Astrocyte (in vitro differentiated cells and primary cell): ENCODE results near the gene ANKRD53. TPM values are rescaled to one million over a fixed set of nuclear protein-coding genes. Genes with fewer than 3 reads are reported as not detected.

Source experiments
- DNase-seq: peaks from one replicate; pipeline ENCODE4 v3.0.0-alpha.2; 2010; ENCODE audit warnings: low read depth
- FAIRE-seq: peaks from 2 replicates; lab custom pipeline; 2011; peaks lifted over from hg19 to GRCh38; lab: Jason Lieb, UNC
- H2AFZ ChIP-seq: 2 replicates; pipeline ENCODE4 v1.6.0; 2012; ENCODE audit warnings: low read depth, low read length, inconsistent platforms
- H3K27ac ChIP-seq: 2 replicates; pipeline ENCODE4 v1.5.1; 2011; ENCODE audit warnings: low read depth, low read length, inconsistent platforms
- H3K27me3 ChIP-seq: 2 replicates; pipeline ENCODE4 v1.6.0; 2011; ENCODE audit warnings: low read length, inconsistent platforms; ENCODE audit not compliant: insufficient read depth
- H3K36me3 ChIP-seq: 2 replicates; pipeline ENCODE4 v1.5.1; 2011; ENCODE audit warnings: low read length, inconsistent platforms; ENCODE audit not compliant: insufficient read depth
- H3K4me1 ChIP-seq: 2 replicates; pipeline ENCODE4 v1.5.1; 2011; ENCODE audit warnings: low read length, inconsistent platforms; ENCODE audit not compliant: insufficient read depth
- H3K4me2 ChIP-seq: 2 replicates; pipeline ENCODE4 v1.6.0; 2012; ENCODE audit warnings: low read length, inconsistent platforms
- H3K4me3 ChIP-seq: 2 replicates; pipeline ENCODE4 v1.5.1; 2011; ENCODE audit warnings: low read depth, mild to moderate bottlenecking, low read length, inconsistent platforms; ENCODE audit not compliant: insufficient read depth
- H3K79me2 ChIP-seq: 2 replicates; pipeline ENCODE4 v1.6.0; 2012; ENCODE audit warnings: mild to moderate bottlenecking, low read length, inconsistent platforms; ENCODE audit not compliant: insufficient read depth
- H3K9ac ChIP-seq: 2 replicates; pipeline ENCODE4 v1.6.0; 2012; ENCODE audit warnings: mild to moderate bottlenecking, low read length, inconsistent platforms
- H3K9me3 ChIP-seq: 2 replicates; pipeline ENCODE4 v1.5.1; 2012; ENCODE audit warnings: low read depth, mild to moderate bottlenecking, low read length, inconsistent platforms; ENCODE audit not compliant: insufficient read depth
- H4K20me1 ChIP-seq: 2 replicates; pipeline ENCODE4 v1.6.0; 2012; ENCODE audit warnings: low read length, inconsistent platforms; ENCODE audit not compliant: insufficient read depth
- H3K27ac Mint-ChIP-seq: one replicate; pipeline ENCODE4 v1.8.0; 2021; ENCODE audit warnings: mild to moderate bottlenecking, mixed read lengths; ENCODE audit not compliant: unreplicated experiment
- H3K27me3 Mint-ChIP-seq: one replicate; pipeline ENCODE4 v1.8.0; 2021; ENCODE audit warnings: low read depth, mixed read lengths; ENCODE audit not compliant: unreplicated experiment
- H3K36me3 Mint-ChIP-seq: one replicate; pipeline ENCODE4 v1.8.0; 2021; ENCODE audit warnings: low read depth, mixed read lengths; ENCODE audit not compliant: unreplicated experiment
- H3K4me1 Mint-ChIP-seq: one replicate; pipeline ENCODE4 v1.8.0; 2021; ENCODE audit warnings: low read depth, mixed read lengths; ENCODE audit not compliant: unreplicated experiment
- H3K4me3 Mint-ChIP-seq: one replicate; pipeline ENCODE4 v1.8.0; 2021; ENCODE audit warnings: mild to moderate bottlenecking, moderate library complexity, mixed read lengths; ENCODE audit not compliant: unreplicated experiment
- H3K9me3 Mint-ChIP-seq: one replicate; pipeline ENCODE4 v1.8.0; 2021; ENCODE audit warnings: mild to moderate bottlenecking, mixed read lengths; ENCODE audit not compliant: unreplicated experiment
- CTCF ChIP-seq: IDR thresholded peaks from 2 replicates; pipeline ENCODE4 v1.5.1; 2011; ENCODE audit warnings: low read depth, mild to moderate bottlenecking, inconsistent platforms, low read length, moderate library complexity; ENCODE audit not compliant: insufficient read depth
- EZH2 ChIP-seq: IDR thresholded peaks from 2 replicates; pipeline ENCODE4 v1.6.1; 2012; ENCODE audit warnings: mild to moderate bottlenecking, low read length, inconsistent platforms; ENCODE audit not compliant: insufficient read depth
- total RNA-seq: library from RNA; stranded (reverse); gene quantifications from 2 replicates; pipeline ENCODE4 v1.2.1, GENCODE V29; 2021

ANKRD53 gene
- total RNA-seq, 1 donor from 2014 or later = 1.1 TPM

GRCh38 chr2:70984576-70985282, 6.3 kb downstream of the ANKRD53 start:
- Histone ChIP-seq H3K79me2 (no peaks in the 10 kb centered on the region), H3K4me3 (no peak overlapping the region), H3K4me2 (no peak overlapping the region), H2AFZ (no peak overlapping the region), H3K27me3 (no peaks in the 10 kb centered on the region), H4K20me1 (peaks cover 33% of the 10 kb centered on the region), H3K36me3 (peaks cover 7% of the 10 kb centered on the region), H3K27ac (no peak overlapping the region), H3K9me3 (no peaks in the 10 kb centered on the region), H3K9ac (no peak overlapping the region), H3K4me1 (no peaks in the 10 kb centered on the region)
- no peaks in the 10 kb centered on the region for H3K4me1 Mint-ChIP-seq
- H3K36me3 Mint-ChIP-seq = peaks cover 24% of the 10 kb centered on the region
- peaks cover 5% of the 10 kb centered on the region for H3K27me3 Mint-ChIP-seq
- FAIRE-seq (no peak), DNase-seq (no peak)
- TF ChIP-seq EZH2 (no peak), CTCF (peak; percentile 53)
- no peak overlapping the region for H3K4me3 Mint-ChIP-seq
- no peaks in the 10 kb centered on the region for H3K9me3 Mint-ChIP-seq
- H3K27ac Mint-ChIP-seq = peak overlapping the region; percentile 29

GRCh38 chr2:70985283-70985688, 6.9 kb downstream of the ANKRD53 start:
- H3K4me2 ChIP-seq = no peak overlapping the region
- peaks cover 7% of the 10 kb centered on the region for H3K36me3 ChIP-seq
- Mint-ChIP-seq H3K9me3 (no peaks in the 10 kb centered on the region), H3K27me3 (peaks cover 5% of the 10 kb centered on the region), H3K27ac (no peak overlapping the region), H3K4me1 (no peaks in the 10 kb centered on the region), H3K4me3 (no peak overlapping the region), H3K36me3 (peaks cover 24% of the 10 kb centered on the region)
- no peaks in the 10 kb centered on the region for H3K79me2 ChIP-seq
- no peaks in the 10 kb centered on the region for H3K27me3 ChIP-seq
- no peak overlapping the region for H3K9ac ChIP-seq
- no peak overlapping the region for H3K4me3 ChIP-seq
- DNase-seq = no peak
- no peak overlapping the region for H3K27ac ChIP-seq
- FAIRE-seq = no peak
- no peak overlapping the region for H2AFZ ChIP-seq
- no peaks in the 10 kb centered on the region for H3K9me3 ChIP-seq
- TF ChIP-seq CTCF (no peak), EZH2 (no peak)
- peaks cover 39% of the 10 kb centered on the region for H4K20me1 ChIP-seq
- no peaks in the 10 kb centered on the region for H3K4me1 ChIP-seq

- Histone ChIP-seq H4K20me1 (peaks cover 45% of the 10 kb centered on the region), H3K79me2 (peaks cover 5% of the 10 kb centered on the region), H3K4me2 (no peak overlapping the region), H3K36me3 (peaks cover 9% of the 10 kb centered on the region), H3K4me3 (no peak overlapping the region), H3K9ac (no peak overlapping the region), H3K27me3 (no peaks in the 10 kb centered on the region), H3K4me1 (no peaks in the 10 kb centered on the region), H2AFZ (no peak overlapping the region), H3K9me3 (no peaks in the 10 kb centered on the region), H3K27ac (no peak overlapping the region)
- no peak for TF ChIP-seq CTCF
- no peak for TF ChIP-seq EZH2
- Mint-ChIP-seq H3K27me3 (peaks cover 5% of the 10 kb centered on the region), H3K36me3 (peaks cover 24% of the 10 kb centered on the region), H3K4me1 (no peaks in the 10 kb centered on the region), H3K27ac (no peak overlapping the region), H3K9me3 (no peaks in the 10 kb centered on the region), H3K4me3 (no peak overlapping the region)
- FAIRE-seq = no peak
- no peak for DNase-seq
These were observed 7.5 kb downstream of the ANKRD53 start for GRCh38 chr2:70985956-70986355.
